GM18520 (cell line): ENCODE results near the gene TIRAP.

Experiments used
- ATAC-seq: cut with Tn5 transposase; IDR thresholded peaks from one replicate; pipeline ENCODE4 v1.9.1; 2021; ENCODE audit not compliant: unreplicated experiment

TIRAP gene

DNA sequence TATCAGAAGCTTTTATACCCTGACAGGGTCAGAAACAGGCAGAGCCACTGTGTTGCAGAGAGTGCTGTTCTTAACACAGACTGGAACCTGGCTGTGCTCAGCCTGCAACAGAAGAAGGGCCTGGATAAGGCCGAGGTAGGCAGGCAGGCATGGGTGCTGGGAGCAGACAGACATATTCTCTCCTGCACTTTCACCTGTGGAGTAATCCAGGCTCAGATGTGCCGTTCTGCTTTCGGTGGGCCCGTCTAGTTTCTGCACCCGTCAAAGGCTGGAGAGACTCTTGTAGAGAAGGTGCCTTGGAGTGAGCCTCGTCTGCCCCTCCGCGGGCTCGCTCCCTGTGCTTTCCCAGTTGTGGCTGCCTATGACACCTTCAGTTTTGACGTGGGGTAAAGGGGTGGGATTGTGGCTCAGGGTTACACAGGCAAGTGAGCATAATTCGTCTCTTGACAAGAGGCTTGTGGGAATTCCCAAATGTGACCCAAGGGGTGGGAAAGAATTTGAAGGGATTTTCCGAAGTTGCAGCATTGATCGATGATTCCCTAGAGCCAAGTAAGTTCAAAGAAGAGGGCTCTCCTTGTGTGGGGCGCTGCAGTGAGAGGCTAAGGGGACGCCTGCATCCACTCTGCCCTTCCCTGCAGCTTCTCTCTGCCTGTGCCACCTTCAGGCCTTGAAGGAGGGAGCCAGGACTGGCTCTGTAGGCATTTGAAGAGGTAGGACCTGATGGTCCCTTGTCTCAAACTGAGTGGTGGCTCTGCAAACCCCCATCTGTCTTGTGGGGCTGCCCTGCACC, 56.4 kb downstream of the TIRAP start:
- ATAC-seq: no peak

DNA sequence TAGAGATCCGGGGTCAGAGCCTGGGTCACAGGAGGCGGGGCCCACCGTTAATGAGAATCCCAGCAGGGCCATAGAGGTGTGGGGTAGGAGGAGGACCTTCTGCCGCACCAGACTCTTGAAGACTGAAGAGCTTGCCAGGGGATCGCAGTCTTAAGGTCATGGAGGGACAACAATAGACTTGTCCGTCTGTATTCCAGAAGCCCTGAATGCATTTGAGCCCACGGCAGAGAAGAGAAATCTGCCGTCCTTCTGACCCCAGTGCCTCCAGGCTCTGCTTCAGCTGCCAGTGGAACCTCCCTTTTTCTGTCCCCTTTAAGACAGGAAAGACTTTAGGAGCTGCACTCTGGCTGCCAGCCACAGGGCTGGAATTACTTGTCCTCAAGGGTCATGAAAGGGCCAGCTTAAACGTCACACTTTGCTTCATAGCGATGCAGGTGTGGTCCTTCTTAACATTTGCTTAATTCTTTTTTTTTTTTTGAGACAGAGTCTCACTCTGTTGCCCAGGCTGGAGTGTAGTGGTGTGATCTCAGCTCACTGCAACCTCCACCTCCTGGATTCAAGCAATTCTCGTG, 57.1 kb downstream of the TIRAP start:
- no peak for ATAC-seq

DNA sequence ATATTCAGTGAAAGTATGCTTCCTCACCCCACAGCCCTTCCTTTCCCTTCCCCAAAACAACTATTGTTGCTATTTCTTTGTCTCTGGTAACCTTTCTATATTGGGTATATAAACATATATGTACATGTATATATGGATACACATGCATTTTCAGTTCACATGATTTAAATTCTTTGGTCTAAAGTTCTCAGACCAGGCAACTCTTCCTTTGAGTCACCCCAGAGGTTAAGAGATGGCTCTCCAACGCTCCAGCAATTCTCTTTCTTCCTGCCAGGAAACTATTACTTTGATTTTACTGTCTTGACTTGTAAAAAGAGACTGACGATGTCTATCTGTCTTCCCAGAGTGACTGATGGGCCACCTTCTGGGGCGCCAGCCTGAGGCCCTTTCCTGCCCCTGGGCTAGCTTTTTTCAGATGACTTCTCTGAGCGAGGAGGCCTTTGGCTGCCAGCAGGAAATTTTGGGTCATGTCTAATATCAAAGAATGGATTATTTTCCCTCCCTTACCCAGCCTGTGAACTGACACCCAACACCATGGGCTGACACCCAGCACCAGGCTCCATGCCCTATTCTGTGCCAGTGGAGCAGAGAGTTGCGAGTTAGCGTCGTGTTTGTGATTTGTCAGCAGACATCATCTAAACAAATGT, 58.2 kb downstream of the TIRAP start:
- ATAC-seq: no peak

DNA sequence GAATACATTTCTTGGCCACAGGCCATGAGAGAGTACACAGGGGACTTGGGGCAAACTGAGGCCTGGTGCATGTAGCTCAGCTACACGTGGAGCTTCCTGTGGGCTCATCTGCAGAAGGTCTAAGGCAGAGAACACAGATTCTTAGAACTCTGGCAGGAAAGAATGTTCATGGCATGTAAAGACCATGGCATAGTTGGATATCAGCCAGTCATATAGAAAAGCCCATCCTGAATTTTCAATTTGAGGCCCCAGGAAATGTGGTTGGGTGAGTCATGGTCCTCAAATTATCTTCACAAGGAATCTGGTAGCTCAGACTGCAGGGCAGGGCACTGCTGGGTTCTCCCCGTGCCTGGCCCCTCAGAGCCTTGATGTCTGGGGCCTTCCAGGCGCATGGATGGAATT, 58.9 kb downstream of the TIRAP start:
- no peak for ATAC-seq

DNA sequence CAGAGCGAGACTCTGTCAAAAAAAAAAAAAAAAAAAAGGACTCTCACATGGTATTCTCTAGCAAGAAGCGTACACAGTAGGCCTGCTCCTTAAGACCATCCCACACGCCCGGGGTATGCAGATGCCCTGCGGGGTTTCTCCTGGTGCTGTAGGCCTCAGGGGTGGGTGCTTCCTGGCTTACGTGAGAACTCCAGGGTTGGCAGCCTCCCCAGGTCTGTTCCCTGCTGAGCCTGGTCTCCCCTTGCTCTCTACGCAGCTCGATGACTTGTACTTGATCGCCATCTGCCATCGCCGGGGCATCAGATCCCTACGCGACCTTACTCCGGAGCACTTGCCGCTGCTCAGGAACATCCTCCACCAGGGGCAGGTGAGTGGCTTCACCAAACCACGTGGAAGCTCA, 60.2 kb downstream of the TIRAP start:
- no peak for ATAC-seq
